HEK293 (cell line): ENCODE data around the gene PRLR.

Experiments
- CTCF ChIA-PET: fragments of 350-600 bp; formaldehyde crosslinking; extraction: SDS; loops from one replicate; lab custom pipeline; 2021; ENCODE audit warnings: antibody characterized with exemption; lab: Yijun Ruan, JAX
- POLR2A ChIA-PET: fragments of 300-600 bp; formaldehyde crosslinking; extraction: SDS; loops from one replicate; lab custom pipeline; 2020; ENCODE audit warnings: antibody characterized with exemption, inconsistent platforms; lab: Yijun Ruan, JAX
- H3K27ac ChIP-seq: fragments of 200-500 bp; sonication (Bioruptor generic); 2 replicates; pipeline ENCODE4 v1.5.1; 2014; ENCODE audit warnings: low read depth, low read length, control low read depth, inconsistent platforms; ENCODE audit errors: extremely low read depth
- H3K36me3 ChIP-seq, 2 experiments: fragments of 200-500 bp in 1 of 2; sonication (Bioruptor generic) in 1 of 2; 1 replicate in 1 of 2; 2 replicates in 1 of 2; pipeline ENCODE4 v1.5.1; 2014 to 2017; ENCODE audit warnings: inconsistent platforms in 2 of 2, low read length in 2 of 2; ENCODE audit not compliant: control insufficient read depth in 2 of 2, insufficient read depth in 1 of 2
- H3K4me1 ChIP-seq: fragments of 200-500 bp; sonication (Bioruptor generic); 2 replicates; pipeline ENCODE4 v1.5.1; 2014; ENCODE audit warnings: mild to moderate bottlenecking, low read length, inconsistent platforms; ENCODE audit not compliant: control insufficient read depth, insufficient read depth
- H3K4me3 ChIP-seq: 2 replicates; pipeline ENCODE4 v1.5.1; 2011; ENCODE audit warnings: low read depth, mild to moderate bottlenecking, control low read depth, low read length, moderate library complexity
- H3K9me3 ChIP-seq: fragments of 200-500 bp; sonication (Bioruptor generic); 2 replicates; pipeline ENCODE4 v1.5.1; 2014; ENCODE audit warnings: low read depth, low read length, inconsistent platforms; ENCODE audit not compliant: control insufficient read depth, insufficient read depth
- HOXD13 ChIP-seq: sonication (generic); formaldehyde crosslinking; IDR thresholded peaks from 2 replicates; pipeline ENCODE4 v1.8.0; 2022; ENCODE audit warnings: missing genetic modification reagents, borderline replicate concordance
- SCRT1 ChIP-seq: fragments of 450-650 bp; formaldehyde crosslinking; IDR thresholded peaks from 2 replicates; pipeline ENCODE4 v1.5.1; 2016; ENCODE audit warnings: missing biosample characterization, missing genetic modification characterization, borderline replicate concordance
- SCRT2 ChIP-seq: fragments of 450-650 bp; formaldehyde crosslinking; IDR thresholded peaks from 2 replicates; pipeline ENCODE4 v1.5.1; 2016; ENCODE audit warnings: missing biosample characterization, missing genetic modification characterization
- ZNF23 ChIP-seq: fragments of 450-650 bp; formaldehyde crosslinking; IDR thresholded peaks from 2 replicates; pipeline ENCODE4 v1.5.1; 2016; ENCODE audit warnings: missing biosample characterization, missing genetic modification characterization, borderline replicate concordance
- ZNF747 ChIP-seq: fragments of 450-650 bp; formaldehyde crosslinking; IDR thresholded peaks from 2 replicates; pipeline ENCODE4 v1.5.1; 2016; ENCODE audit warnings: missing biosample characterization, missing genetic modification characterization
- ZSCAN18 ChIP-seq: fragments of 450-650 bp; formaldehyde crosslinking; IDR thresholded peaks from 2 replicates; pipeline ENCODE4 v1.5.1; 2016; ENCODE audit warnings: missing biosample characterization, missing genetic modification characterization

The PRLR gene

GRCh38 chr5:35001842-35002241 is 228.4 kb downstream of the PRLR start:
- Histone ChIP-seq H3K9me3 (no peaks in the 10 kb centered on the region), H3K27ac (no peak overlapping the region), H3K4me1 (peaks cover 3% of the 10 kb centered on the region; the same call in 1 of the 2 replicates), H3K4me3 (no peak overlapping the region)
- ChIA-PET CTCF (interaction anchor here (0.7 to 6.6 kb wide), 14 partner anchors 8 to 527 kb away, joined by 3 to 43 read pairs (median 8); no protein-coding TSS in a partner anchor), POLR2A (no interaction called here)
- TF ChIP-seq ZSCAN18 (tag by site-specific recombination), result no peak
- peak; percentile 78 for TF ChIP-seq SCRT1 (tag by site-specific recombination)
- TF ChIP-seq SCRT2 (tag by site-specific recombination), result peak; percentile 83
- TF ChIP-seq ZNF747 (tag by site-specific recombination), result no peak
- no peak for TF ChIP-seq HOXD13 (CRISPR knock-in tag)
- no peak for TF ChIP-seq ZNF23 (tag by site-specific recombination)
- TF ChIP-seq, all 188 proteins: peak for 2
- H3K36me3 ChIP-seq, result no peaks in the 10 kb centered on the region
